HUDEP-2 (cell line): ENCODE measurements around the gene RAD9A.

Experiments used
- DNase-seq, 76 experiments: peaks; one replicate each; lab custom pipeline; 2025; ENCODE audit not compliant: unreplicated experiment in 76 of 76; lab: John Stamatoyannopoulos, UW

RAD9A gene

GRCh38 chr11:67407688-67408163 is 15.9 kb downstream of the RAD9A start:
- no peak for DNase-seq

GRCh38 chr11:67408437-67409200 is 16.8 kb downstream of the RAD9A start:
- DNase-seq, result peak in 31 of 76 experiments; percentile 10 to 66 (median 31)

- DNase-seq, result no peak
Measured at GRCh38 chr11:67409261-67409666, 17.5 kb downstream of the RAD9A start.

- no peak for DNase-seq
Measured at GRCh38 chr11:67409781-67410368, 18.1 kb downstream of the RAD9A start.

GRCh38 chr11:67410369-67410831 is 18.6 kb downstream of the RAD9A start:
- no peak for DNase-seq

- DNase-seq, result no peak
Measured at GRCh38 chr11:67410984-67411784, 19.4 kb downstream of the RAD9A start.

GRCh38 chr11:67411785-67412152 is 20.0 kb downstream of the RAD9A start:
- DNase-seq, result peak in 6 of 76 experiments; percentile 10 to 23 (median 18)

- no peak for DNase-seq
Measured at GRCh38 chr11:67412495-67413179, 20.9 kb downstream of the RAD9A start.

- peak in 71 of 76 experiments; percentile 17 to 83 (median 59) for DNase-seq
Measured at GRCh38 chr11:67413266-67413849, 21.6 kb downstream of the RAD9A start.

GRCh38 chr11:67415501-67416304 is 23.9 kb downstream of the RAD9A start, which contains the start of gene CARNS1:
TSS of gene CARNS1 (plus strand) at chr11:67415678. CDS start at chr11:67416200, 522 bp downstream.
- peak in 8 of 76 experiments; percentile 19 to 55 (median 32) for DNase-seq

- peak in 65 of 76 experiments; percentile 14 to 74 (median 46) for DNase-seq
Measured at GRCh38 chr11:67416416-67417335, 24.9 kb downstream of the RAD9A start.

GRCh38 chr11:67417425-67417824 is 25.6 kb downstream of the RAD9A start:
- peak in 1 of 76 experiments; percentile 40 for DNase-seq

GRCh38 chr11:67418476-67419281 is 26.9 kb downstream of the RAD9A start:
- DNase-seq, result peak in 3 of 76 experiments; percentile 14 to 17 (median 17)

- no peak for DNase-seq
Measured at GRCh38 chr11:67419325-67420049, 27.7 kb downstream of the RAD9A start.

- no peak for DNase-seq
Measured at GRCh38 chr11:67420147-67420645, 28.4 kb downstream of the RAD9A start.

GRCh38 chr11:67420646-67421429 is 29.1 kb downstream of the RAD9A start:
- DNase-seq, result peak in 74 of 76 experiments; percentile 32 to 97 (median 89)
